Measurements from ENCODE around the gene AXIN2.
"Not testable (repeated sequence)": the region's sequence is repeated elsewhere in the genome, so short reads cannot be mapped to it uniquely, and the experiment has no call there.

DNA sequence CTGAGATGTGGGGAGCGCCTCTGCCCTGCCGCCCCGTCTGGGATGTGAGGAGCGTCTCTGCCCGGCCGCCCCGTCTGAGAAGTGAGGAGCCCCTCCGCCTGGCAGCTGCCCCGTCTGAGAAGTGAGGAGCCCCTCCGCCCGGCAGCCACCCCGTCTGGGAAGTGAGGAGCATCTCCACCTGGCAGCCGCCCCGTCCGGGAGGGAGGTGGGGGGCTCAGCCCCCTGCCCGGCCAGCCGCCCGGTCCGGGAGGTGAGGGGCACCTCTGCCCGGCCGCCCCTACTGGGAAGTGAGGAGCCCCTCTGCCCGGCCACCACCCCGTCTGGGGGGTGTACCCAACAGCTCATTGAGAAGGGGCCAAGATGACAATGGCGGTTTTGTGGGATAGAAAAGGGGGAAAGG lies 77.0 kb downstream of the AXIN2 start:
- TF ChIP-seq CTCF (IDR thresholded peaks at IDR 0.05; ENCODE audit: insufficient read depth, low read depth, low read length); EZH2 (IDR thresholded peaks at IDR 0.05; ENCODE audit: insufficient read depth, low read length): not testable (repeated sequence)

All from astrocyte (in vitro differentiated cells and primary cell).